Measurements from ENCODE around the gene CARS1.

GRCh38 chr11:3095712-3096361, 38.6 kb upstream of the CARS1 start:
- TF ChIP-seq TAF1 (IDR thresholded peaks at IDR 0.05; ENCODE audit: low read depth, low read length) (no peak), USF2 (IDR thresholded peaks at IDR 0.05; ENCODE audit: low read length) (no peak)
